ENCODE measurements around the gene CALHM6.

CALHM6 gene

DNA sequence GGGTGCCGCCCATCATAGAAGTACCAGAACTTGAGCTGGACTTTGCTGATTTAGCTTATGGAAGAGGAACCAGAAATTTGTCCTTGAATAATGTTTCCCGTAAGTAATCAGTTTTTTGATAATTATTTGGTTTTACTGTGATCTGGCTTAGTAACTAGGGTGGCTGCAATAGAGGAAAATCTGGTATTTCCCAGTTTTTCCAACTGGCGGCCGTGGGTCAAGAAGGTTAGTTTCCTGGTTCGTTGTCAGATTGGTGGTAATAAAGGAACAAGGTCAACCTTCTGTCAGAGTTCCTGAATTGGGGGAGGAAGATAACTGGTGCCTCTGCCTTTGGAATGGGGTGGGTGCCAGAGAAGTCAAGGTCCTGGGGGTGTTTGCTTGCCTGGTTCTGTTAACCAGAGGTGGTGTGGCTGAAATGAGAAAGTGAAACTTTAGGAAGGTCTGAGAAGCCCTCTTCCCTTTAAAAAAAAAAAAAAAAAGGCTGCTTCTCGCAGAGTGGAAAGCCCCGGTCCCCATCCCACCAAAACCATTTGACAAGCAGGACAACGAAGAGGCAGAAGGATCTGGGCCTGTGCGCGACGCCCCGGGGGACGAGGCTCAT, at the start of gene CALHM6:
Gene CALHM6 (plus strand): TSS at position 45 of the 601 bp plus-strand sequence. CDS start 555 bp downstream, at position 600.
- DNase-seq, result no peak

DNA sequence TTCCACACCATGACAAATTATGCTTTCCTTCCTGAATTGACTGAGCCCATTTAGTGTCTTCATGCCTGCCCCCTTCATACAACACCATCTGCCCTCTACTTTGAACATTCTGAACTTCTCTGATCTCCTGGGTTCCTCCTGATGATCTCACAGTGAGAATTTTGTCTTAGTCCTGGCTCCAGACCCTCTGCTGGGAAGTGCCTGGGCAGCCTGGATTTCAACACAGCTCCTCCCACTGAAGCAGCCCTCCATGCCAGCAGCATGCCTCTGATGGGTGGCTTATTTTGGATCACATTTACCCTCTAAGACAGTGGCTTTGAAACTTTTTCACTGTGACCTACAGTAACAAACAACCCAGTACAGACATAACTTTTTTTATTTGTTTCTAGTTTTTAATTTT, 48.9 kb upstream of the CALHM6 start:
- DNase-seq, result no peak

DNA sequence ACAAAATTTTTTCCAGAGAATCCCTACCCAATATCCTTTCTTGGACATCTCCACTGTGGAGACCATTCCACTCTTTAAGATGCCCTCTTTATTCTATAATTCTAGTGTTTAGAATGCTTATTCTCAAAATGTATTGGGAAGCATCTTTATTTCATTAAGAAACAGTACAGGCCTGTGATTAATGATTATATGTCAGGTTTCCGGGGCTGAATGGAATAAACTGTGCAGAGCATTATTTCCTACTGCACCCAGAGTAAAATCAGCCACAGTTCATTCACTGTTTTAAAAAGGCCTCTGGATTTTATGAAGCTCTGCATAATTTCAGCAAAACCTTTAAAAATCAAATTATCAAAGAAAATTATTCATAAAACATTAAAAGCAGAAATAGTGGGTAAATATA, 47.8 kb upstream of the CALHM6 start:
- DNase-seq, result no peak

DNA sequence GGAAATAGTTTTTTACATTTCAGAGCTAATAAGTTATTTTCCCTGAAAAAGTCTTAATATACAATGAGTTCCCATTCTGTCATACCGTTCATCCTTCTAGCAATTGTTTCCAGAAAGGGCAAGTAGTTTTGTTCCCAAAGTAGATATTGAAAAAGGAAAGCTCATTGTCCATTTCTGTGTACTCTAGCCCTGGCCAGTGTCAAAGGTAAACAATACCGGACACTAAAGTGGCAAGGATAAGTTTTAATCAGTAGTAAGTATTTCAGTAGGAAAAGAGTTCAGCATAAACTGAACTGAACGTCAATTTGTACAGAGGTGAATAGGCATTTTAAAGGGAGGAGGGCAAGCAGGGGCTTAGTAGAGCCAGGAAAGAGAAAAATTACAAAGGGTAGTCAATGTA, 43.5 kb upstream of the CALHM6 start:
- no peak for DNase-seq

DNA sequence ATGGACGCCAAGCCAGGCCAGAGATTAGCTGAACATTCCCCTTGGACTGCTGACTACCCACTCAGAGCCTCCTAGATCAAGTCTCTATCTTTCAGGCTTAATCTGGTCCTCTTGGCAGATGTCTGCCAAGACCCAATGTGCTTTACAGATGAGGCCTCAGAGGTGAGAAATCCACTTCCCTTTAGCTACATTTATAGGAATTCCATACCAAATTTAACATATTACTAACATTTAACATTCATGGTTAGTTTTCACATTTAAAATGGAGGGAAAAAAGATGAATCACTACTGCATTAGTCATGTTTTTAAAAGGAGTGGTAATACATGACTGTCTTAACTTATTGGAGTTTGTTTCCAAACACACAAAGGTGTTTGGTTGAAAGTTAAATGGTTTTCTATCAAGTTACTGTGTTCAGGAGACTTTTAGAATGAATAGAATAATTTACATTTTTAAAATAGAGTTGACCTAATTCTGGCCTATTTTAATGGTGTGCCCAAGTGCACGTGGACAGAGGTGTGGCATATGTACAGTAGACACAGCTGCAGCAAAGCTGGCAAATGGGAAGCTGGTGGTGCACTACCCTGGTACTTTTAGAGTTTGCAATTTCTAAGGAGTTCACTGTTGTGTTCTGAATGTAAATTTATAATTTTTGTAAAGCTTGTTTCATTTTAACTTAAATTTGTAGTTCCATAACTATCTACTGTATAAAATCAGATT, 41.9 kb upstream of the CALHM6 start:
- DNase-seq, result no peak

DNA sequence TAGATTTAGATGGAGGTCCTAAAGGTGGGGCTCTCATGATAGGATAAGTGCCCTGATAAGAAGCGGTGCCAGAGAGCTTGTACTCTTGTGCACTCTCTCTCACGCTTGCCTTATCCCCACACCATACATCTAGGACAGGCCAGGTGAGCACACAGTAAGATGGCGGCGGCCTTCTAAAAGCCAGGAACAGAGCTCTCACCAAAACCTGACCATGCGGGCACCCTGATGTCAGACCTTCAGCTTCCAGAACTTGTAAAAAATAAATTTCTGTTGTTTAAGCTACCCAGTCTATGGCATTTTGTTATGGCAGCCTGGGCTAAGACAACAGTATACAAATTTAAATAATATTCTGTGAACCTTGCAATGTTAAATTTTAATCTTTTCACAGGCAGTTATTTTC, 40.8 kb upstream of the CALHM6 start:
- DNase-seq, result no peak

DNA sequence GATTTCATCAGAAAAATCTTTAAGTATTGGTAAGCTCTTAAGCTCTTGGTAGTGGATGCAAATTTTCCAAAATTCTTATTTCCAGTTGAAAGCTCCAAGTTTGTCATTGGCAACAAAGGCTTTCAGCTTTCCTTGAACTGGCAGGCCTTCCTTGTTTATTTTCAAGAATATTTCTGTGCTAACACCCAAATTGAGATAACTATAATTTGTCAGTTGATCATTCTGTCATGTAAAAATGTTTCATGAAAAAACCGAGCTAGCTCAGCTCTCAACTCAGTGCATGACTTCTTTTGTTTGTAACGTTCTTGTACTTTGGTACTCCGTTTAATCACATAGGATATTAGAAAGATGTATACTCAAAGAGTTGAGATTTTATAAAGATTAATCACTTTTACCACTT, 38.9 kb upstream of the CALHM6 start:
- no peak for DNase-seq

DNA sequence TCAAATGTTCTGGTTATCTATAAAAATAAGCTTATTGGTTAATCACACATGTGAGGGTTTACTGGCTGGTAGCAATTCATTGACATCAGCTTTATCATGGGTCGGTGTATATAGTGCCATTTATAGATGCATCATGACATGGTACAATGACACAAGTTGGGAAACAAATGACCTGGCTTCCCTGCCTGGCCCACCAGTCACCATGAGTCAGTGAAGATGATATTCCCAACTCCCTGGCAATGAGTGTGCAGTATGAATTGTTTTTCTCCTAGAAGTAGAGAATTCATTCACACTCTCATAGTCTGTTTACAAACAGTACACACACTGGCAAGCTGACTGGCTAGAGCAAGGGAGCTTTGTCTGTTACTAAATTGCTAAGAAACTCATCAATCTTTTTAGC, 37.2 kb upstream of the CALHM6 start:
- no peak for DNase-seq

DNA sequence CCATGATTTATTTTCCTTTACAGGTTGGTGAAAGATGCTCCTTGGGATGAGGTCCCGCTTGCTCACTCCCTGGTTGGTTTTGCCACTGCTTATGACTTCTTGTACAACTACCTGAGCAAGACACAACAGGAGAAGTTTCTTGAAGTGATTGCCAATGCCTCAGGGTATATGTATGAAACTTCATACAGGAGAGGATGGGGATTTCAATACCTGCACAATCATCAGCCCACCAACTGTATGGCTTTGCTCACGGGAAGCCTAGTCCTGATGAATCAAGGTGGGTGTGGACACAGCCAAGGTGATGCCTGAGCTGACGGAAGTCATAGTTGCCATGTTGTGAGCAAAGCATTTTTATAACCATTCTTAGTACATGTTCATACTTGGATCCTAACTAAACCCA, 34.6 kb upstream of the CALHM6 start:
- DNase-seq, result no peak

DNA sequence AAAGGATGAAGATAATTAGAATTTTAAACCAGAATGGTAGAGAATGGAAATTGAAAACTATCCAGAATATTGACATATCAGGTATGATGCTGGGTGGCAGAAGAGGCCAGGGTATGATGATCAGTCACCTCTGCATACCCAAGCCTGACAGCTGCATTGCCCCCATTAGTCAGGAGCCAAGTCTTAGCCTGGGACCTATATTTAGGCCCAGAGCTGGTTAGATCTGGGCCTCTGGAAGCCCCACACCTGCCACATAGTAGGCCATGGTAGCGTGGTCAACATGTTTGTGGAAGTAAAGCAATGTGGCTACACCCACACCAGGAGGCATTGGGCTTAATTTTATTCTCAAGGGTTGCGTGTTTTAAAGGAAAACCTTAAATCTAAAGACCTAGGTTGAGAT, 32.1 kb upstream of the CALHM6 start:
- no peak for DNase-seq

DNA sequence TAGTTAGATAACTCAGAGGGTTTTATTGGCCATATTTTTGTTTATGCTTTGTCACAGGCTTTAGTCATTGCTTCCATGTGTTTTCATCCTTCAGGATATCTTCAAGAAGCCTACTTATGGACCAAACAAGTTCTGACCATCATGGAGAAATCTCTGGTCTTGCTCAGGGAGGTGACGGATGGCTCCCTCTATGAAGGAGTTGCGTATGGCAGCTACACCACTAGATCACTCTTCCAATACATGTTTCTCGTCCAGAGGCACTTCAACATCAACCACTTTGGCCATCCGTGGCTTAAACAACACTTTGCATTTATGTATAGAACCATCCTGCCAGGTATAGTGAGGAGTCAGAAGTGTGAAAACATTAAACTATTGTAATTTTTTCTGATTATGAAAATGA, 30.3 kb upstream of the CALHM6 start:
- DNase-seq, result no peak

DNA sequence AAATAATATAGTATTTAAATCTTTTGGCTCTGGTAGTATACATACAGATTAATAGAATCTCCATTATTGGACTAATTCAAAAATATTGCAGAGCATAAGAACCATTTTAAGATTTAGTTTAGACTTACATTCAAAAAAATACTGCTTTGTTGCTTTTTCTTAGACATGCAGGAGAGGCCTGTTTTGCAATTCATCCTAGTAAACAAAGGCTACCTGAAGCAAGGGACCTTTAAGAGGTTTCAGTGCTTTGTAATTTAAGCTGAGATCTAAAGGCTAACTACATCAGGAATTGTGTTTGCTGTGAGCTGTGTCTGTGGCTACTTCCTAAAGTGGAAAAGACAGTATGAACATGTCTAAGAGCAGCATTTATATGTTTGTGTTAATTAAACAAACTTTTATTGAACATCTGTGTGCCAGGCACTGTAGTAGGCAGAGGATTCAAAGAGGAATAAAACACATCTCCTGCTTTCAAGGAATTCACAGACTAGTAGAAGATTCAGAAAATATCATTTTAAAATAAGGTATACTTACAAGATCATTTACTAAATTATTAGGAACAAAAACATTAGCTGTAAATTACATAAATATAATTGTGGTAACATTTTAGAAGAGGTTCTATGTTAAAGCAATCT, 29.1 kb upstream of the CALHM6 start:
- DNase-seq, result no peak

DNA sequence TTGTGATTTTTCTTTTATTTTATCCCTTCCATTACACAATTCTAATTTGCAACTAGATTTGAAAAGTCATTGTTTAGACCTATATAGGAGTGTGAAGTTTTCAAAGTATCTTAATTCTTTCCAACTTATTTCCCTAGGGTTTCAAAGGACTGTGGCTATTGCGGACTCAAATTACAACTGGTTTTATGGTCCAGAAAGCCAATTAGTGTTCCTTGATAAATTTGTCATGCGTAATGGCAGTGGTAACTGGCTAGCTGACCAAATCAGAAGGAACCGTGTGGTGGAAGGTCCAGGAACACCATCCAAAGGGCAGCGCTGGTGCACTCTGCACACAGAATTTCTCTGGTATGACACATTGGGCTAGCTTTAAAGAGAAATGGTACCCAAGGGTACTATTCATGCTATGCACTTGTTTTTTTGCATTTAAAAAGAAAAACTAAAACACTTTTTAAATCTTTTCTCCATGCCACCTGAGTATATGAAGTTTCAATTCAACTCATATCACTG, 27.9 kb upstream of the CALHM6 start:
- DNase-seq, result no peak

DNA sequence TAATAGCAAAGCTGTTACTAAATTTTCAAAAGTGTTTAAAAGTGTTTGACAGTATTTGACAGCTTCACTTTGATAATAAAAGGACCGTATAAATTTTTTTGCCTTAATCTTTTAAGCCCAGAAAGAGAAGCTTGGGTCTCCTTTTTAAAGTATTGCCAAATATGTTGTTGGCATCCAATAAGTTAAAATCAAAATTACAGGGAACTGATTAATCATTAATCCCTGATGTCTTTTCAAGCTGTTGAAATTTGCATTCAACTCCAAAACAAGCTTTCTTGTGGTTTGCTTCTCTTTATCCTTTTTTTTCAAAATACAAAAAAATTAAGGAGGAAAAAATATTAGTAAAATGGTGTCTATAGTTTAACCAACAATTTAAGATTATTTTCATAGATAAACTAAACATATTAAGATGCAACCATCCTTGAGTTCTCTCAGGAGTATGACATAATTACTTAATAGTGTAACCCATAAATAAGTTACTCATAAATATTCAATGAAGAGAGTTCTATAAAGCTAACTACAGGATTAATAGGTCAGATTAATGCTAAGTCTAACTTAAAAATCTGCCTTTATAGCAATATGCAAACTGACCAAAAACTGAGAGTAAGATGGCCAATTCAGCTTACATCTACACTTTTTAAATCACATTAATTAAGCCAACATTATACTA, 27.0 kb upstream of the CALHM6 start:
- no peak for DNase-seq

DNA sequence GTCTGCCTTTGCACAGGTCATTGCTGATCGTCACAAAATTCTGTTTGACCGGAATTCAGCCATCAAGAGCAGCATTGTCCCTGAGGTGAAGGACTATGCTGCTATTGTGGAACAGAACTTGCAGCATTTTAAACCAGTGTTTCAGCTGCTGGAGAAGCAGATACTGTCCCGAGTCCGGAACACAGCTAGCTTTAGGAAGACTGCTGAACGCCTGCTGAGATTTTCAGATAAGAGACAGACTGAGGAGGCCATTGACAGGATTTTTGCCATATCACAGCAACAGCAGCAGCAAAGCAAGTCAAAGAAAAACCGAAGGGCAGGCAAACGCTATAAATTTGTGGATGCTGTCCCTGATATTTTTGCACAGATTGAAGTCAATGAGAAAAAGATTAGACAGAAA, 24.6 kb upstream of the CALHM6 start:
- no peak for DNase-seq

DNA sequence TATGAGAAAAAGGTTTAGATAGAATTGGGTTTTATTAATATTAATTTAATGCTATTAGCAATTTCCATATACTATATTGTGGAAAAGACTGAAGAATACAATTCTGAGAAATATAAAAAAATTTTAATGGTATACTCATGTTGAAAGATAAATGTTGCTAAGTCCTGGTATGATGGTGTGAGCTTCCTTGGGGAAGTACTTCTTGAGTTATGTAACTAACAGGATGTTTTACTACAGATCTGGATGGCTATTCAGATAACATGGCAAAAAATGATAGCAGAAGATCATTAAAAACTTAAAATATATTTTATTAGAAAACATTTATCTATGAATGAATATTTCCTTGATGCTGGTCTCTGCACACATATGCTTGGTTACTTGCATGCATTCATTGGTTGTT, 23.5 kb upstream of the CALHM6 start:
- DNase-seq, result no peak

DNA sequence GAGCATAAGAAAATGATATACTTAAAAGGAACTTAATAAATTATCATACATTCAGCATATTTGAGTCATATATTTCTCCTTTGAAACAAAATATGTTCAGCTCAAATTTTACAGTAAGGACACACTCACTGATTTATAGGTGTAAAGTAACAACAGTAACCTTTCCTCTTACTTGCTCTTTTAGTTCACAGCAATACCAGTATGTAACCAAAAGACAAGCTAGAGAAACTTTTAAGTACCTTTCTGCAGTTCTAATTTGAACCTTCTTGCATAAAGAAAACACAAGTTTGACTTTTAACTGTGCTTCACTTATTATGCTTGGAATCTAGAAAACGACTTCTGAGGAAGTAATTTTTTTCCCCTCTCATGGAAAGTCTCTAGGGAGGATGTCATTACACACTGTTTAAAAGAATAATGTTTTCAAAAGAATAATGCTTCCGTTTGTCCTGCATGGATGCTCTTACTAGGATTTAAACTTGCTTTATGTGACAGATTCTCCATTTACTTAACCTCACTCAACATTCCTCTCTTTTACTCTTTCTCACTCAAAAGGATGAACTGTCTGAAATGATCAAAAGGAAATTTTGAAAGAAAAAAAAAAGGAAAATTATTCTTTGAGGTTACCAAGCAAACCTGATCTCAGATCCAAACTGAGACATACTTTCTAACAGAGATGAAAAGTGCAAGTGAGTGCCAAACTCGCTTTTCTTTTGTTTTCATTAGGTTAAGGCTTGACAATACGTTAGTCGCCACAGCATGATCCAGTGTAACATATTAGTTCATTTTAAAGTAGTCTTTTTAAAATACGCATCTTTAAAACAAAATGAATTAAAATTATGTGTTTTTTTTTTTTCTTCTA, 22.4 kb upstream of the CALHM6 start:
- no peak for DNase-seq

DNA sequence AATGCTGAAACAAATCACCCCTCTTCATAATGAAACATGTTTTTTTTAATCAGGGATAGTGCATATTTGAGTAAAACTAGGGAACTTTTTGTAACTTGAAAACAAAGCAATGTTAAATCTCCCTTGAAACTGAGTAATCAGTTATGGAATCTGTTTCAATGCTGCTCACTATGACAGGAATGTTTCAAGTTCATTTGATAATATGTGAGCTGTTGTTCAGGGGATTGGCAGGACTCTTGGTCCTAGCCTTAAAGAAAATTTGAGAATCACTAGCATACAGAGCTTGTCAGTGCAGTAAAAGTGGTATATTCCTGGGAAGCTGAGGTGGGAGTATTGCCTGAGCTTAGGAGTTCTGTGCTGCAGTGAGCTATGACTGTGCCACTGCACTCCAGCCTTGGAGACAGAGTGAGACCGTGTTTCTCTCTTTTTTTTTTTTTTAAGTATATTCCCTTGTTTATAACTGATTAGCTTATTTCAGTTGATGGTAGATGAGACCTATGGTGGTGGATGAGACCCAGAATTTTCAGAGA, 21.6 kb upstream of the CALHM6 start:
- no peak for DNase-seq

DNA sequence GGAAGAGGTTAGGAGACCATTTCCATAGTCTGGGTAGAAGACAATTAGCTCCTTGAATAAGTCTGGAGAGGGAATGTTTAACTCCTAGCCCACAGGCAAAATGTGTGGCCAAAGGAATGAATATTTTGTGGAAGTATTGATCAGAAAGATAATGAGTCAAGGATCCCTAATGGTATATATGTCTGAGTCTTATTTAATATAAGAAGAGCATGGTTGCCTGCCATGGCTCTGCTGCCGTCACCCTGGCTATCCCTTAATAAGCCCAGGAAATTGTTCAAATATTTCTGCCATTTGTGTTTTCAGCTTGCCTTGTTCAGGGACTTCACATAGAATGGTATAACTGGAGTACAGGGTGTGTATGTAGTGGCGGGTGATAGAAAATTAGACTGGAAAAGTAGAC, 18.1 kb upstream of the CALHM6 start:
- DNase-seq, result no peak

DNA sequence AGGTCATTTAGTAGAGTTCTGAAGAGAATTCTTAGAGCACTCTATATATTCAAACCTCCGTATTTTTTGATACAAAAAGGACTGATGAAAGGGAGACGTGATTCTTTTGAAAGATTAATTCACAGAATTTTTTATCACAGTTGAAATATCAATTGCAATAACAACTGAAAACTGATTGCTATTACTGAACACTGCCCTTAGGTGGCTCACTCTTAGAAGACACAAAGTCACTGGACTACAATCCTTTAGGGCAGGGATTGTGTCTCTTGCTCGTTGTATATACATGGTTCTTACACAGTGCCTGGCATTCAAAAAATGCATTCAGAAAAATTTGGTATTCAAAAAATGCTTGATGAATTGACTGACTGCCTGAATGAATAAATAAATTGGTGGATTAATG, 17.1 kb upstream of the CALHM6 start:
- no peak for DNase-seq

DNA sequence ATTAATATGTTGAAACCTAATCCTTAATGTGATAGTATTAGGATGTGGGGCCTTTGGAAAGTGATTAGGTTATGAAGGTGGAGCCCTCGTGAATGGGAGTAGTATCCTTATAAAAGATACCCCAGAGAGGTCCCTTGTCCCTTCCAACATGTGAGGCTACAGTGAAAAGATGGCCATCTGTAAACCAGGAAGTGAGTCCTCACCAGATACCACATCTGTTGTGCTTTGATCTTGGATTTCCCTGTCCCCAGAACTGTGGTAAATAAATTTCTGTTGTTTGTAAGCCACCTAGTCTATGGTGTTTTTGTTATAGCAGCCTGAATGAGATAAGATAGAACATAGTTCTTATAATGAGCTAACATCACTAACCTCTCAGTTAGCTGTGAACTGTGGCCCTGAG, 16.6 kb upstream of the CALHM6 start:
- no peak for DNase-seq

DNA sequence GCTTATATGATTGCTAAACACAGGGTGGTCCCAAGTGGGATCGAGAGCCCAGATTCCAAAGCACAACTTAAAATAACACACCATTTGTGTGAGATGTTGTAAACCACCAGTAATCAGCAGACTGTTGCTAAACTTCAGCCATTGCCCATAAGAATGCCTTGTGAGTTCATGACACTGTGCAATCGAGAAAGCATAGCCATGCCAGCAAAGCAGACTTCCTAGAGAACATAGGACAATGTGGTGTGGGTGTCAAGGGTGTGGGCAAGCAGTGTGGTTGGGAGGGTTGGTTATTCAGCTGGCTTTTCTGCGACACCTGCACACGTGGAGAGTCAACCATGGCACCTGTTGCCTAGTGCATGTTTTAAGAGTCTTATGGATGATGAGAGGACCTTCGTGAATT, 16.1 kb upstream of the CALHM6 start:
- DNase-seq, result no peak

DNA sequence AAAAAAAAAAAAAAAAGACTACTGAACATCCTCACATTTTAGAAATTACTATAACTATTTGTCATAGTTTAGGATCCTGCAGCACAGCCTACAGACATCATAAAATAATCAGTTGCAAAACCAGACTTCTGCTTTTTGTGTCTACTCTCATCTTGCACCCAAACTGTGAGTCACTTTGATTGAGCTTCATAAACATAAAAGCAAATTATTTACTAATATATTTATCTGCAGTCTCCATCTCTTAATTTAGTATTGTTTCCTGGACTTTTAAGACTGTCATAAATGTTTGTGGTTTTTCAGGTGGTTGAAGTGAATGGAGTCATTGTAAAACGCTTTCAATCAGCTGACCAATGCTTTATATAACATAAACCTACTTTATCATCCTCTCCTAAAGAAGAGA, 14.8 kb upstream of the CALHM6 start:
- no peak for DNase-seq
